IPS-18a (cell line): ENCODE measurements around the gene CLEC10A.

ENCODE experiments used
- H3K27ac ChIP-seq: one replicate; pipeline ENCODE4 v1.5.1; 2013; ENCODE audit warnings: low read length
- H3K27me3 ChIP-seq: one replicate; pipeline ENCODE4 v1.6.1; 2013; ENCODE audit warnings: mild to moderate bottlenecking, low read length; ENCODE audit not compliant: control insufficient read depth, insufficient read depth
- H3K36me3 ChIP-seq: one replicate; pipeline ENCODE4 v1.6.1; 2013; ENCODE audit warnings: low read depth, low read length; ENCODE audit not compliant: control insufficient read depth
- H3K4me1 ChIP-seq: one replicate; pipeline ENCODE4 v1.6.1; 2013; ENCODE audit warnings: low read depth, low read length; ENCODE audit not compliant: control insufficient read depth
- H3K4me3 ChIP-seq: one replicate; pipeline ENCODE4 v1.5.1; 2013; ENCODE audit warnings: low read length
- H3K9ac ChIP-seq: one replicate; pipeline ENCODE4 v1.6.1; 2013; ENCODE audit warnings: mild to moderate bottlenecking, low read length, moderate library complexity
- H3K9me3 ChIP-seq: one replicate; pipeline ENCODE4 v1.6.1; 2013; ENCODE audit warnings: low read depth, low read length; ENCODE audit not compliant: control insufficient read depth

The CLEC10A gene

DNA sequence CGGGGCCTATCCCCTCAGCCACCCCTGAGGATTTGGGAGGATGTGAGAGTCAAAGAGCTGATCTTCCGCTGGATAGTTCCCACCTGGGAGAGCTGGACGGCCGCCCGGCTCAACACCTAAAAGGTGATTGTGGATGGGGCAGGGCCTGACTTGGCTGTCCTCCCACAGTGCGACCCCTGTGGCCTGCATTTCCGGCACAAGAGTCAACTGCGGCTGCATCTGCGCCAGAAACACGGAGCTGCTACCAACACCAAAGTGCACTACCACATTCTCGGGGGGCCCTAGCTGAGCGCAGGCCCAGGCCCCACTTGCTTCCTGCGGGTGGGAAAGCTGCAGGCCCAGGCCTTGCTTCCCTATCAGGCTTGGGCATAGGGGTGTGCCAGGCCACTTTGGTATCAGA, 52.7 kb downstream of the CLEC10A start:
- Histone ChIP-seq H3K9me3 (no peaks in the 10 kb centered on the region), H3K27ac (no peak overlapping the region), H3K27me3 (peaks cover 12% of the 10 kb centered on the region), H3K4me3 (no peak overlapping the region), H3K4me1 (no peaks in the 10 kb centered on the region), H3K36me3 (no peaks in the 10 kb centered on the region), H3K9ac (no peak overlapping the region)

- Histone ChIP-seq H3K9me3 (no peaks in the 10 kb centered on the region), H3K4me1 (no peaks in the 10 kb centered on the region), H3K27ac (no peak overlapping the region), H3K9ac (no peak overlapping the region), H3K36me3 (no peaks in the 10 kb centered on the region), H3K4me3 (no peak overlapping the region), H3K27me3 (peaks cover 18% of the 10 kb centered on the region)
These were observed 53.5 kb downstream of the CLEC10A start for GRCh38 chr17:7026471-7027115.

DNA sequence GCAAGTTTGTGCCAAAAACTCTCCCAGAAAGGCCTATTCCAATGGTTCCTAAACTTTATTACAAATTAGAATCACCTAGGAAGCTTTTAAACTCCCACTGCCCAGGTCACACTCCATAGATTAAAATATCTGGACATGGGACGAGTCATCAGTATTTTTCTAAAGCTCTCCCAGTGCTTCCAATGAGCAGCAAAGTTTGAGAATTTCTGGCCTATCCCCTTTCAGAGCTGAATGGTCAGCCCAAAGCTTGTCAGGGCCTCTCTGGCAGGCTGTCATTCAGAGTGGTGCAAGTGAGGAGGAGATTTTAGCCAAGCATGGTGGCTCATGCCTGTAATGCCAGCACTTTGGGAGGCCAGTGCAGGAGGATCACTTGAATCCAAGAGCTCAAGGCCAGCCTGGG, 54.8 kb downstream of the CLEC10A start:
- Histone ChIP-seq H3K9ac (no peak overlapping the region), H3K27ac (no peak overlapping the region), H3K27me3 (peaks cover 31% of the 10 kb centered on the region), H3K9me3 (no peaks in the 10 kb centered on the region), H3K4me1 (no peaks in the 10 kb centered on the region), H3K4me3 (no peak overlapping the region), H3K36me3 (no peaks in the 10 kb centered on the region)
